HuH-7.5 (cell line): ENCODE data around the gene CCSER2.
"Not testable (repeated sequence)": the region's sequence is repeated elsewhere in the genome, so short reads cannot be mapped to it uniquely, and the experiment has no call there.

ENCODE experiments used
- DNase-seq: peaks from one replicate; pipeline ENCODE4 v3.0.0; 2011; ENCODE audit warnings: low spot score

The CCSER2 gene

GRCh38 chr10:84314275-84314674, 14.1 kb upstream of the CCSER2 start:
- DNase-seq = no peak

GRCh38 chr10:84317174-84317573, 11.2 kb upstream of the CCSER2 start:
- DNase-seq = no peak

- DNase-seq = no peak
Observed at GRCh38 chr10:84321902-84322301, 6.5 kb upstream of the CCSER2 start.

DNA sequence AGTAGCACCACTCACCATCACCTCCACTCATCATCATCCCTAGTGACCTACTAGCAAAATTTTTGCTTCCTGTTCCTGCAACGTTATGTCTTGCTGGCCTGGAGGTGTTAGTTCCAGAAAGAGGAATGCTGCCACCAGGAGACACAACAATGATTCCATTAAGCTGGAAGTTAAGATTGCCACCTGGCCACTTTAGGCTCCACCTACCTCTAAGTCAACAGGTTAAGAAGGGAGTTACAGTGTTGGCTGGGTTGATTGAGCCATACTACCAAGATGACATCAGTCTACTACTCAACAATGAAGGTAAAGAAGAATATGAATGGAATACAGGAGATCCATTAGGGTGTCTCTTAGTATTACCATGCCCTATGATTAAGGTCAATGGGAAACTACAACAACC, 4.8 kb upstream of the CCSER2 start:
- not testable (repeated sequence) for DNase-seq

GRCh38 chr10:84326995-84327394, 1.4 kb upstream of the CCSER2 start:
- DNase-seq = not testable (repeated sequence)

DNA sequence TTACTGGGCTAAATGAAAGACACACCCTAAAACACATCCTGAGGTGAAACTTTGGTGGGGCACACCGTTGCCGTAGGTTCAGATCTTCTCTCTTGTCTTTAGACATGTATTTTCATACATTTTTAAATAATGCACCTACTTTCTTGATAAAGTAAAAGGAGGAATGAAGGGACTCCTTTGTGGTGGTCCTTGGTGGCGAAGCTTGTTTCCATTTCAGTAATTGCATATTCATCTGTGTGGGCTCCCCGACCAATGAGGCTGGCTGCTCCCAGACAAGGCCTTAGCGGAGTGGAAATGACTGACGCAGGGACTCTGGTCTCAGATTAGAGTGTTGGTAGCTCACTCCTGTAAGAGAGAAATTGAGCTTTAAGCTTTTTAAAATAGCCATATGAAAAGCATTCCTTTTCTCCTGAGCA, 815 bp downstream of the CCSER2 start:
- no peak for DNase-seq

DNA sequence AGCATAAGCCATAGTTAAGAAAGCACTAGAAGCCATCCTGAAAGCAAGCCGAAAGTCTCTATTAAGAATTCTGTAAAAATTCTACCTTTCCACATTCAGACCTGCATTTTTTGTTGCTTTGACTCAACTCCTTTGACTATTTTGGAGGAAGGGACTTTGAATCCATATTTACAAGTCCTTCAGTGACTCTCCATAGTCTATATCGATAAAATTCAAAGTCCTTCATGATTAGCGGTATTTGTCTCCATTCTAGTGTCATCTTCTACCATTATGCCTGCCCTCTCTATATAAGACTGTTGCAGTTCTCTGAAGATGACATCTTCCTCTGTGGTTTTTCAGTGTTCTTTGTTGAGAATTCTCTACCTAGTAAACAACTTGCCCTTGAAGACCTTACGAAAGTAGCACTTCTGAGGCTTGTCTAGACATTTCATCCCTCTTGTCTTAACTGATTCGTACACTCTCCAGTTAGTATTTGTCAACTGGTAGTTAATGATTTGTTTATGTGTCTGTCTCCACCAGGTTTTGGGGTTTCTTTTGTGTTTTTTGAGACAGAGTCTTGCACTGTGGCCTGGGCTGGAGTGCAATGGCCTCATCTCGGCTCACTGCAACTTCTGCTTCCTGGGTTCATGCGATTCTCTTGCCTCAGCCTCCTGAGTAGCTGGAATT, 1.7 kb downstream of the CCSER2 start:
- no peak for DNase-seq

DNA sequence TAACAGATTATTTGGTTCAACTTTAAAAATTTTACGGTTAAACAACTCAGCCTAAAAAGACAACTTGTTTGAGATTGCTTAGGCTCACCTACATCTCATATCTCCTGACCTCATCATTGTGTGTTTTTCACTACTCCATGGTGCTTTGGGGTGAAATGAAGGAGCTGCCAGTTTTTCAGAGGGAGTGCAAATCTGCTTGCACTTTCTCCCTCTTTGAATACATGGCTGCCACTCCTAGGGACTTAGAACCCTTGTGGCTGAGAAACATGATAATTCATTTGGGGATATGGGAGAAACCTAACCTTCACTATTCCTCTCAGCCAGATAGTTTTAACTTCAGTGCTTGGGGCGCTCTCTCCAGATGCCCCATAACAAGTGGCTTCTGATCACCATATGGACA, 2.7 kb downstream of the CCSER2 start:
- DNase-seq = no peak

GRCh38 chr10:84333864-84334451, 5.6 kb downstream of the CCSER2 start:
- no peak for DNase-seq

- no peak for DNase-seq
Observed at GRCh38 chr10:84334811-84335210, 6.4 kb downstream of the CCSER2 start.

GRCh38 chr10:84335516-84335915, 7.1 kb downstream of the CCSER2 start:
- DNase-seq = no peak

- DNase-seq = no peak
Observed at GRCh38 chr10:84336406-84337090, 8.2 kb downstream of the CCSER2 start.

- DNase-seq = no peak
Observed at GRCh38 chr10:84337199-84337598, 8.8 kb downstream of the CCSER2 start.

GRCh38 chr10:84339025-84339424, 10.6 kb downstream of the CCSER2 start:
- DNase-seq = no peak

GRCh38 chr10:84340187-84340586, 11.8 kb downstream of the CCSER2 start:
- DNase-seq = no peak

DNA sequence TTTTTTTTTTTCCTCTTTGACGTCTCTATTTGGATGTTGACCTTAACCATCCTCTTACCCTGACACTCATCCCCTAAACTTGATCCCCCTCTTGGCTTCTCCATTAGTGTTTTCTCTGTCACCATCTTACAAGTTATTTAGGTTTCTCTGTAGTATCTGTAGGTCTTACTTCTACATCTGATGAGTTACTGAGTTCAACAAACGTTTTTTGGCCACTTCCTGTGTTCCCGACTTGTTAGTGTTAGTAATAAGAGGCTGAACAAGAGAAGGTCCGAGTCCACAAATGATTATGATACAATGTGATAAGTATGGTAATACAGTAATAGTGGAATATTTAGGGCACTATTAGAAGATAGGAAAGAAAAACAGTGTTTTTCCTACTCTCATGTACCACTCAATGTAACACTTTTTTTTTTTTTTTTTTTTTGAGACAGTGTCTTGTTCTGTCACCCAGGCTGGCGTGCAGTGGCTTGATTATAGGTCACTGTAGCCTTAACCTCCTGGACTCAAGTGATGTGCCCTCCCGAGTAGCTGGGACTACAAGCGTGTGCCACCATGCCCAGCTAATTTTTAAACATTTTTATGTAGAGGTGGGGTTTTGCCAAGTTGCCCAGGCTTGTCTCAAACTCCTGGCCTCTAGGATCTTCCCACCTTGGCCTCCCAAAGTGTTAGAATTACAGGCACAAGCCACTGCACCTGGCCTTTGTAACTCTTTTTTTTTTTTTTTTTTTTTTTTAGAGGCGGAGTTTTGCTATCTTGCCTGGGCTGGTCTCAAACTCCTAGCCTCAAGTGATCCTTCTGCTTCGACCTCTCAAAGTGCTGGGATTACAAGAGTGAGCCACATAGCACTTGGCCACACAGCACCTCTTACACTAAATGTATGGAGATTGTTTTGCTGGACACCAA, 12.5 kb downstream of the CCSER2 start:
- DNase-seq = no peak

GRCh38 chr10:84341538-84341856, 13.1 kb downstream of the CCSER2 start:
- no peak for DNase-seq

- no peak for DNase-seq
Observed at GRCh38 chr10:84341983-84342382, 13.6 kb downstream of the CCSER2 start.

GRCh38 chr10:84342584-84342983, 14.2 kb downstream of the CCSER2 start:
- no peak for DNase-seq

- no peak for DNase-seq
Observed at GRCh38 chr10:84343831-84344230, 15.4 kb downstream of the CCSER2 start.

DNA sequence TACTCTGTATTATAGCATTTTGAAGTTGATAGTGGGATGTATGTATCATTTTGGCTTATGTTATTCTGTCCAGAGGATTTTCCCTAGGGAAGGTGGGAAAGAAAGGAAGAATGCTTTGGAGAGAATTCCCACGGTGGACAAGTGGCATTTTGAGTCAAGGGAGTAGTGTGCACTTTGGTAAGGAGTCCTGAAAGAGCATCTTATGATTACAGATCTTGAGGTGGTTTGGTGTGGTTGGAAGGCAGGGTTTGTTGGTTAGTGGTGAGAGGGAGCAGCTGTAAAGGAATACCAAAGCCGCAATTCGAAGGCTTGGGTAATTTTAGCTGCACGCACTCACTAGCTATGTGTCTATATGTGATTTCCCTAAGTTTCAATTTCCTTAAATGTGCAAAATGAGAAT, 16.1 kb downstream of the CCSER2 start:
- no peak for DNase-seq

DNA sequence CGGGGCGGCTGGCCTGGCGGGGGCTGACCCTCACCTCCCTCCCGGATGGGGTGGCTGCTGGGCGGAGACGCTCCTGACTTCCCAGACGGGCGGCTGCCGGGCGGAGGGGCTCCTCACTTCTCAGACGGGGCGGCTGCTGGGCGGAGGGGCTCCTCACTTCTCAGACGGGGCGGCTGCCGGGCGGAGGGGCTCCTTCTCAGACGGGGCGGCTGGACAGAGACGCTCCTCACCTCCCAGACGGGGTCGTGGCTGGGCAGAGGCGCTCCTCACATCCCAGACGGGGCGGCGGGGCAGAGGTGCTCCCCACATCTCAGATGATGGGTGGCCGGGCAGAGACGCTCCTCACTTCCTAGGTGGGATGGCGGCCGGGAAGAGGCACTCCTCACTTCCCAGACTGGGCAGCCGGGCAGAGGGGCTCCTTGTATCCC, 19.2 kb downstream of the CCSER2 start:
- not testable (repeated sequence) for DNase-seq

DNA sequence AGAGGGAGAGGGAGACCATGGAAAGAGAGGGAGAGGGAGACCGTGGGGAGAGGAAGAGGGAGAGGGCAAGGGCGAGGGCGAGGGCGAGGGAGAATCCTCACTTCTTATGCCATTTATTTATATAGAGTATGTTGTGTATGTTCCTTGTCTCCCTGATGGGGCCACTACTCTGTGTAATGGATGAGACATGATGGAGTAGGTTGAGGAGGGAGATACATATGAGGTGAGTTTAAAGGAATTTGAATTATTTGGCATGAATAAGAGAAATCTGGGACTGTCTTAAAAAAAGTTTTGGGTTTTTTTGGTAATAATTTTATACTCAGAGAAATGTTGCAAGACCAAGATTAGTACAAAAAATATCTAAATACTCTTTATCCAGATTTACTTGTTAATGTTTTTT, 20.1 kb downstream of the CCSER2 start:
- no peak for DNase-seq
